D721Med (cell line): ENCODE measurements around the gene CAMK2B.
"Not testable (repeated sequence)": the region's sequence is repeated elsewhere in the genome, so short reads cannot be mapped to it uniquely, and the experiment has no call there.

Experiments used
- DNase-seq: peaks from one replicate; pipeline ENCODE4 v3.0.0; 2011; ENCODE audit warnings: low spot score; ENCODE audit not compliant: insufficient read length
- FAIRE-seq: peaks from 2 replicates; lab custom pipeline; 2011; peaks lifted over from hg19 to GRCh38; lab: Jason Lieb, UNC
- TF ChIP-seq, protein P1 (sequence below): IDR thresholded peaks from 2 replicates; pipeline ENCODE4 v1.5.1; 2012; ENCODE audit warnings: mild to moderate bottlenecking, control low read depth; ENCODE audit not compliant: insufficient read depth; ENCODE audit errors: missing control alignments

The CAMK2B gene

GRCh38 chr7:44210107-44210506 lies 115.3 kb downstream of the CAMK2B start:
- TF ChIP-seq, protein P1, sequence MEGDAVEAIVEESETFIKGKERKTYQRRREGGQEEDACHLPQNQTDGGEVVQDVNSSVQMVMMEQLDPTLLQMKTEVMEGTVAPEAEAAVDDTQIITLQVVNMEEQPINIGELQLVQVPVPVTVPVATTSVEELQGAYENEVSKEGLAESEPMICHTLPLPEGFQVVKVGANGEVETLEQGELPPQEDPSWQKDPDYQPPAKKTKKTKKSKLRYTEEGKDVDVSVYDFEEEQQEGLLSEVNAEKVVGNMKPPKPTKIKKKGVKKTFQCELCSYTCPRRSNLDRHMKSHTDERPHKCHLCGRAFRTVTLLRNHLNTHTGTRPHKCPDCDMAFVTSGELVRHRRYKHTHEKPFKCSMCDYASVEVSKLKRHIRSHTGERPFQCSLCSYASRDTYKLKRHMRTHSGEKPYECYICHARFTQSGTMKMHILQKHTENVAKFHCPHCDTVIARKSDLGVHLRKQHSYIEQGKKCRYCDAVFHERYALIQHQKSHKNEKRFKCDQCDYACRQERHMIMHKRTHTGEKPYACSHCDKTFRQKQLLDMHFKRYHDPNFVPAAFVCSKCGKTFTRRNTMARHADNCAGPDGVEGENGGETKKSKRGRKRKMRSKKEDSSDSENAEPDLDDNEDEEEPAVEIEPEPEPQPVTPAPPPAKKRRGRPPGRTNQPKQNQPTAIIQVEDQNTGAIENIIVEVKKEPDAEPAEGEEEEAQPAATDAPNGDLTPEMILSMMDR = no peak
- FAIRE-seq = no peak
- DNase-seq = no peak

DNA sequence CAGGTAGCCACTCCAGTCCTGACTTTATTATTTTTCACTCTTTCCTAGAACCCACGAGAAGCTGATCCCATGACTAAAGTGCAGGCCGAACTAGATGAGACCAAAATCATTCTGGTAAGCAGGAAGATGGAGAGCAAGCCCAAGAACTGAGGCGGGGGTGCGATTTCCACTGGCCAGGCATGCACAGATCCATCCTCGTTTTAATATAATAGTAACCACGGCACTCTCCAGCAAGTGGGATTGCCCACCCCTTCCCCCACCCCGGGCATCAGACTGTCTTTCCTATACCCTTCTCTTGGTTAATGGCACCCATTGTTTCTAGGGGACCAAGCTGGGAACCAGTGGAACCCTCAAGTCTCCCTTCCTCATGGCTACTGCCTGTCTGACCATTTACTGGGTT lies 117.3 kb downstream of the CAMK2B start:
- no peak for FAIRE-seq
- DNase-seq = no peak
- TF ChIP-seq, protein P1 = no peak

DNA sequence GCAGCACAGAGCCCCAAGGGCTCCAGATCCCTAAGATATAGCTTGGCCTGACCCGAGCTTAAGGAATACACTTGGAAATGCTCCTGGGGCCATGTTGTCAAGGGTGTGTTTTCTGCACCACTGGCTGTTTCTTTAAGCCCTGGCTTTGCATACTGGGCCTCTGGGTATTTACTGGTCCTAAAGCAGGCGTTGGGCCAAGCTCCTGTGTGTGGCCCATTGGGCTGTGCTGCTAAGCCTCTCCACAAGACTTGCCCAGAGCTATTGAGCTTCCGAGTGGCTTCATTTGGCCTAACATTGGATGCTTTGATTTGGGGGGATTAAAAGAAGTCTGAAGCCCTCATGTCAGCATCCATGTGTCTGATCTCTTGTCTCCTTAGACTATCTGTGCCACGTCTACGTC lies 119.4 kb downstream of the CAMK2B start:
- FAIRE-seq (no peak), DNase-seq (no peak)
- TF ChIP-seq, protein P1 = no peak

- TF ChIP-seq, protein P1 = no peak
- no peak for DNase-seq
- no peak for FAIRE-seq
Measured at GRCh38 chr7:44201813-44202212, 123.6 kb downstream of the CAMK2B start.

DNA sequence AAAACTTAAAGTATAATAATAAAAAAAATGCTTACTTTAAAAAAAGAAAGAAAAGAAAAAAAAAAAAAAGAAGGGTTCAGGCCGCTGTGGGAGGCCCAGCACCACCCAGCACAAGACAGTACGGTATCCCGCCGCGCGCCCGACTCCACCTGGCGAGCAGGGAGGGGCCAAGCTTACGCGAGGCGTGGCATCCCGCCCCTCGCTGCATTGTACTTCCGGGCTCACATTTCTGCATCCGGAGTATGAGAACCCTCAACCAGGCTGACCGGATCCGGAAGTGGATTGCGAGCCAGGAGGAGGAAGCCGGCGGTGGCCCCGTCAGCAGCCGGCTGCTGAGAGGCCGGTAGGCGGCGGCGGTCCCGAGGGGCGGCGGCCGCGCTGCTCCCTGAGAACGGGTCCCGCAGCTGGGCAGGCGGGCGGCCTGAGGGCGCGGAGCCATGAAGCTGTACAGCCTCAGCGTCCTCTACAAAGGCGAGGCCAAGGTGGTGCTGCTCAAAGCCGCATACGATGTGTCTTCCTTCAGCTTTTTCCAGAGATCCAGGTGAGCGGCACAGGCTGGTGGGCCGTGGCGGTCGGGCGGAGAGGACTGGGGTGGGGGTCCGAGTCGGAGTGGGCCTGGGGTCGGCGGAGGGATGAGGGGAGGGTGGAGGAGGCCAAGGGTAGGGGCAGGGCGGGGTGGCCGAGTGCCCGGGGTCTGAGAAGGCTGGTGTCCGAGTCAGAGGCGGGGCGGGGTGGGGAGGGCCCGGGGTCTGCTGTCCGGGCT lies 124.5 kb downstream of the CAMK2B start, which contains the start of gene YKT6:
Gene YKT6 (plus strand): TSS at position 280 of the 763 bp plus-strand sequence. CDS start 158 bp downstream, at position 438.
- TF ChIP-seq, protein P1 = no peak
- FAIRE-seq = no peak
- peak; percentile 99 for DNase-seq

GRCh38 chr7:44200163-44200562 lies 125.2 kb downstream of the CAMK2B start:
- FAIRE-seq, DNase-seq: not testable (repeated sequence)

DNA sequence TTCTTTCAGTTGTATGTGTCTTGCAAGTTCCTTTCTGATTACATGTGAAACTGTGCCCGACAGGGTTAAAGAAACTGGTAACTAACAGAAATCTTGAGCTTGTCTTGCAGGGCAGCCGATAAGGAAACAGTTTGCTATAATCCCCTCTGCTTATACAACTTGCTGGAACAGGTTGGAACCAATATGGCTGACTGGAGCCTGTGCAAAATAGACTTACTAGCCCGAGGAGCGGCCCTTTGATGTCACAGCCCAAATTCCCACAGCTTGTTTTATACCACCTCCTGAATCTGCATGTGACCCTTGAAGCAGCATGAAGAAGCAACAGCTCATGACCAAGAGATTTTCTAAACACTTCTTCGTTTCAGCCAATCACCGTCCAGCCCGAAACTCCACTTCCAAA lies 127.9 kb downstream of the CAMK2B start:
- DNase-seq (no peak), FAIRE-seq (no peak)
- TF ChIP-seq, protein P1 = no peak

DNA sequence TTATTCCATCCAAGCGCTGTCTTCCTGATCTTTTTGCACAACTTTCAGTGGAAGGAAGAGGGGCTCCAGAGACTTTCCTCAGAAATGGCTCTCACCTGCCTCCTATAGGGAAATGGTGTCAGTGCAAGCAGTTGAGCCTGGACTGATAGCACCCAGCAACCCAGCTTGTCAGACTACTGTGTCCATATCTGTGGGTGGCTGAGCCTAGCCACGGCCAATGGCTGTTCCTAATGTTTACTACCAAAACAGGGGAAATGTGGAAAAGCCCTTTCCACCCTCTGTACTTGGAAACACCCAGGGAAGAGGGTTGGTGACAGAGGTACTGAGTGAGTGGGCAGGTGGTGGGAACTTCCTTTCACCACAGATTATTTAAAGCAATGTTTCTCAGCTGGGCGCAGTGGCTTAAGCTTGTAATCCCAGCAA lies 128.9 kb downstream of the CAMK2B start:
- TF ChIP-seq, protein P1 = peak; percentile 67
- no peak for DNase-seq
- peak; percentile 67 for FAIRE-seq
